Measurements from ENCODE around the gene SIGLEC1. TPM values are rescaled to one million over a fixed set of nuclear protein-coding genes. Genes with fewer than 3 reads are reported as not detected.

SIGLEC1 gene
- total RNA-seq, 1 donor: under 0.01 TPM

DNA sequence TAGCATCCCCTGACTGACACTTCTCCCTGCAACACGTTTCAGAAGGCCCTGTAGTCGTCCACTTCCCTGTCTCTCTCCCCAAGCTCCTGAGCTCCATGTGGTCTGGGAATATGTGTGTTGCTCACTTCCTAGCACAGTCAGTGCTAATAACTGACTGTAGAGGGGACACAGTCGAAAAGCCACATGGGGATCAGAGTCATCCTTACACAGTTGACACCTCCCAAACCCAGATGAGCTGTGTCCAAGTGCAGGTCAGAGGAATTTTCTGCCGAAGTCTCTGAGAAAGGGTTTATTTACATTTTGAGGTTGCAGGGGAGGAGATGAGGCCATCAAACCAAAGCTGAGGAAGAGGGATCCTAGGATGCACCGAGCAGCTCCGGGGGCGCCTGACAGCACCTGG, 27.1 kb downstream of the SIGLEC1 start:
- no peak overlapping the region for H3K27ac ChIP-seq (ENCODE audit: low read depth, low read length)
- H3K36me3 ChIP-seq (ENCODE audit: insufficient read depth, low read length): no peaks in the 10 kb centered on the region
- no peak overlapping the region for H3K4me2 ChIP-seq (ENCODE audit: insufficient read depth, low read length)
- H3K4me1 ChIP-seq (ENCODE audit: insufficient read depth, low read length): peaks cover 19% of the 10 kb centered on the region
- TF ChIP-seq, protein P1, sequence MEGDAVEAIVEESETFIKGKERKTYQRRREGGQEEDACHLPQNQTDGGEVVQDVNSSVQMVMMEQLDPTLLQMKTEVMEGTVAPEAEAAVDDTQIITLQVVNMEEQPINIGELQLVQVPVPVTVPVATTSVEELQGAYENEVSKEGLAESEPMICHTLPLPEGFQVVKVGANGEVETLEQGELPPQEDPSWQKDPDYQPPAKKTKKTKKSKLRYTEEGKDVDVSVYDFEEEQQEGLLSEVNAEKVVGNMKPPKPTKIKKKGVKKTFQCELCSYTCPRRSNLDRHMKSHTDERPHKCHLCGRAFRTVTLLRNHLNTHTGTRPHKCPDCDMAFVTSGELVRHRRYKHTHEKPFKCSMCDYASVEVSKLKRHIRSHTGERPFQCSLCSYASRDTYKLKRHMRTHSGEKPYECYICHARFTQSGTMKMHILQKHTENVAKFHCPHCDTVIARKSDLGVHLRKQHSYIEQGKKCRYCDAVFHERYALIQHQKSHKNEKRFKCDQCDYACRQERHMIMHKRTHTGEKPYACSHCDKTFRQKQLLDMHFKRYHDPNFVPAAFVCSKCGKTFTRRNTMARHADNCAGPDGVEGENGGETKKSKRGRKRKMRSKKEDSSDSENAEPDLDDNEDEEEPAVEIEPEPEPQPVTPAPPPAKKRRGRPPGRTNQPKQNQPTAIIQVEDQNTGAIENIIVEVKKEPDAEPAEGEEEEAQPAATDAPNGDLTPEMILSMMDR (IDR thresholded peaks at IDR 0.05; ENCODE audit: extremely low read depth, low read depth, low read length): no peak
- DNase-seq (ENCODE audit: insufficient read length, low spot score, missing footprints): no peak
- H4K20me1 ChIP-seq (ENCODE audit: insufficient read depth, low read length): no peaks in the 10 kb centered on the region
- H3K4me3 ChIP-seq (ENCODE audit: insufficient read depth, low read length): no peak overlapping the region
- no peaks in the 10 kb centered on the region for H3K79me2 ChIP-seq (ENCODE audit: insufficient read depth, low read length)
- H2AFZ ChIP-seq (ENCODE audit: low read length): peak overlapping the region; percentile 5
- H3K9me3 ChIP-seq (ENCODE audit: low read depth, low read length): no peaks in the 10 kb centered on the region
- H3K27me3 ChIP-seq (ENCODE audit: insufficient read depth, low read length): peaks cover 11% of the 10 kb centered on the region

DNA sequence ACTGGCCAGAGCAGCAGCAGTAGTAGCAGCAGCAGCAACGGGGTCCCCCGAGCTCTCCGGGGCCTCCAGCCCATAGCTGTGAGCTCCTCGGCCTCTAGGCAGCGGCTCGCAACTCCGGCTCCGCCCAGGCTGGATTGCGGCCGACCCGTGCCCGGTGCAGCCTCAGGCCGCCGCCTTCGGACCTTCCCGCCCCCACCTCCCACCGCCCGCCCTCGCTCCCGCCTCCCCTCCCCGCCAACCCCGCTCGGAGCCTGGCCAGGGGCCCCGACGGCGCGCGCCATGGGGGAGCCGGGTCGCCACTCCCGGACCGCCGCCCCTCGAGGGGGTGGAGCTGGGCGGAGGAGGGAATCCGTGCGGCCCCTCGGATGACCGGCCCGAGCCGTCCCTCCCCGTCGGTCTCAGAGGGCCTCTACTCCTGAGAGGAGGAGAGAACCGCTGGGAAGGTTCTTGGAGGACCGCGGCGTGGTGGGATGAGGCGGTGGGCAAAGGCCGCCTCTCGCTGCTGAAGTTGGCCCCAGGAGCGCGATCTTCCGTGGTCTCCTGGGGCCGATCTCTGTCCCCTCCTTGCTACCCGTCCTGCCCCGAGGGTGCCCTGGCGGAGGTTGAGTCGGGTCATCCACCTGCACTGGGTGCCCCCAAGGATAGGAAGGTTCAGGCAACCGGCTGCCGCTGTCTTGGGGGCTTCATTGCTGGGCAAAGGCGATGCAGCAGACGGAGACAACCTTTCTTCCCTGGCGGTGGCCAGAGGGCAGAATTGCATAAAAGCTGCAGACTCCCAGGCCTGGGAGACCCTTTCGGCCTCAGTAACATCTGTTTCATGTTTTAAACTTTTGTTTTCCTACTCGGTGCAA, 30.2 kb downstream of the SIGLEC1 start, which contains the start of gene ADAM33:
TSS of gene ADAM33 (minus strand) at position 80 of the 851 bp plus-strand sequence. CDS start at position 74, 6 bp downstream.
- no peak for DNase-seq (ENCODE audit: insufficient read length, low spot score, missing footprints)
- Histone ChIP-seq H3K9me3 (ENCODE audit: low read depth, low read length) (no peaks in the 10 kb centered on the region), H3K4me2 (ENCODE audit: insufficient read depth, low read length) (peak within 1 kb of the TSS; percentile 71), H3K27me3 (ENCODE audit: insufficient read depth, low read length) (peaks cover 11% of the 10 kb centered on the region), H3K27ac (ENCODE audit: low read depth, low read length) (no peak within 1 kb of the TSS), H3K36me3 (ENCODE audit: insufficient read depth, low read length) (no peaks in the 10 kb centered on the region), H3K79me2 (ENCODE audit: insufficient read depth, low read length) (no peaks in the 10 kb centered on the region), H3K4me1 (ENCODE audit: insufficient read depth, low read length) (peaks cover 18% of the 10 kb centered on the region), H3K4me3 (ENCODE audit: insufficient read depth, low read length) (peak within 1 kb of the TSS; percentile 67), H2AFZ (ENCODE audit: low read length) (peak within 1 kb of the TSS; percentile 29), H4K20me1 (ENCODE audit: insufficient read depth, low read length) (no peaks in the 10 kb centered on the region)
- TF ChIP-seq, protein P1 (IDR thresholded peaks at IDR 0.05; ENCODE audit: extremely low read depth, low read depth, low read length): no peak

DNA sequence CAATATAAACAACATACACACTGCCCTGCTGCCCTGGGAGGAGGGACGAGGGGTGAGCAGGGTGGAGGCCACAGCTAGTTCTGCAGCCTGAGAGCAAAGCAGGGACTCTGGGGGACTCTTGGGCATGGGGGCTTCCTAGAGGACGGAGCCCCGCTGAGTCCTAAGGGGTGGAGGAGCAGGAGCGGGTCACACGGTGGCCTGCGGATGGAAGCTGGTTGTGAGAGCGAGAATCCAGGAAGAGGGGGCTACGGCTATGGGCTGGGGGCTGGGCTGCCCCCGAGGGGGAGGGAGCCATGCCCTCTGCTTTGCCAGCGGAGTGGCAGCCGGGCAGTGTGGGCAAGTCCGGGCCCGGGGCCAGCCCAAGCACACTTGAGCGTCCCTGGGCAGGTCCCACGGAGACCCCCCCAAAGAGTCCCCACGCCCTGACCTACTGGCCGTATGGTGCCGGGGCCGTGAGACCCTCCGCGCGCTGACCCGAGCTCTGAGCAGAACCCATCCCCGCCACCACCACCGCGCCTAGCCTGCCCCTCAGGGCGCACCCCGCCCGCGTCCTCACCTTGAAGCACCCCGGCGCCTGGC, 31.0 kb downstream of the SIGLEC1 start:
- Histone ChIP-seq H3K4me2 (ENCODE audit: insufficient read depth, low read length) (peak overlapping the region; percentile 71), H2AFZ (ENCODE audit: low read length) (peak overlapping the region; percentile 29)

More for the DNA sequence above, 31.0 kb downstream of the SIGLEC1 start:
- Histone ChIP-seq H3K27me3 (ENCODE audit: insufficient read depth, low read length) (peaks cover 11% of the 10 kb centered on the region), H3K79me2 (ENCODE audit: insufficient read depth, low read length) (no peaks in the 10 kb centered on the region), H3K4me3 (ENCODE audit: insufficient read depth, low read length) (peak overlapping the region; percentile 67), H3K27ac (ENCODE audit: low read depth, low read length) (no peak overlapping the region), H4K20me1 (ENCODE audit: insufficient read depth, low read length) (no peaks in the 10 kb centered on the region), H3K4me1 (ENCODE audit: insufficient read depth, low read length) (peaks cover 11% of the 10 kb centered on the region), H3K36me3 (ENCODE audit: insufficient read depth, low read length) (no peaks in the 10 kb centered on the region), H3K9me3 (ENCODE audit: low read depth, low read length) (no peaks in the 10 kb centered on the region)
- no peak for DNase-seq (ENCODE audit: insufficient read length, low spot score, missing footprints)
- TF ChIP-seq, protein P1 (IDR thresholded peaks at IDR 0.05; ENCODE audit: extremely low read depth, low read depth, low read length): no peak

All from osteoblast (primary cell).